Activated T-helper 9 cell treated with anti-CD3 and anti-CD28 coated beads, Interleukin-2, amount 50 U/mL, for 16 hours (primary cell): ENCODE results near the gene PCDHB9.
"Not testable (repeated sequence)": the region's sequence is repeated elsewhere in the genome, so short reads cannot be mapped to it uniquely, and the experiment has no call there.

Experiments used
- DNase-seq: peaks from one replicate; pipeline ENCODE4 v3.0.0-alpha.2; 2020; ENCODE audit warnings: low read depth

The PCDHB9 gene

GRCh38 chr5:141188682-141189081 lies 1.7 kb downstream of the PCDHB9 start:
- DNase-seq = not testable (repeated sequence)

GRCh38 chr5:141189131-141189530 lies 2.2 kb downstream of the PCDHB9 start:
- DNase-seq = not testable (repeated sequence)

- DNase-seq = no peak
Measured at GRCh38 chr5:141192110-141192725, 5.3 kb downstream of the PCDHB9 start, which contains the start of gene PCDHB10. Gene PCDHB10, plus strand, starts transcription at chr5:141192353. Its CDS starts 200 bp downstream, at chr5:141192553.

DNA sequence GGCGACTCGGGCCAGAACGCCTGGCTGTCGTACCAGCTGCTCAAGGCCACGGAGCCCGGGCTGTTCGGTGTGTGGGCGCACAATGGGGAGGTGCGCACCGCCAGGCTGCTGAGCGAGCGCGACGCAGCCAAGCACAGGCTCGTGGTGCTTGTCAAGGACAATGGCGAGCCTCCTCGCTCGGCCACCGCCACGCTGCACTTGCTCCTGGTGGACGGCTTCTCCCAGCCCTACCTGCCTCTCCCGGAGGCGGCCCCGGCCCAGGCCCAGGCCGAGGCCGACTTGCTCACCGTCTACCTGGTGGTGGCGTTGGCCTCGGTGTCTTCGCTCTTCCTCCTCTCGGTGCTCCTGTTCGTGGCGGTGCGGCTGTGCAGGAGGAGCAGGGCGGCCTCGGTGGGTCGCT lies 7.4 kb downstream of the PCDHB9 start:
- DNase-seq = not testable (repeated sequence)

GRCh38 chr5:141196363-141196762 lies 9.4 kb downstream of the PCDHB9 start:
- no peak for DNase-seq

DNA sequence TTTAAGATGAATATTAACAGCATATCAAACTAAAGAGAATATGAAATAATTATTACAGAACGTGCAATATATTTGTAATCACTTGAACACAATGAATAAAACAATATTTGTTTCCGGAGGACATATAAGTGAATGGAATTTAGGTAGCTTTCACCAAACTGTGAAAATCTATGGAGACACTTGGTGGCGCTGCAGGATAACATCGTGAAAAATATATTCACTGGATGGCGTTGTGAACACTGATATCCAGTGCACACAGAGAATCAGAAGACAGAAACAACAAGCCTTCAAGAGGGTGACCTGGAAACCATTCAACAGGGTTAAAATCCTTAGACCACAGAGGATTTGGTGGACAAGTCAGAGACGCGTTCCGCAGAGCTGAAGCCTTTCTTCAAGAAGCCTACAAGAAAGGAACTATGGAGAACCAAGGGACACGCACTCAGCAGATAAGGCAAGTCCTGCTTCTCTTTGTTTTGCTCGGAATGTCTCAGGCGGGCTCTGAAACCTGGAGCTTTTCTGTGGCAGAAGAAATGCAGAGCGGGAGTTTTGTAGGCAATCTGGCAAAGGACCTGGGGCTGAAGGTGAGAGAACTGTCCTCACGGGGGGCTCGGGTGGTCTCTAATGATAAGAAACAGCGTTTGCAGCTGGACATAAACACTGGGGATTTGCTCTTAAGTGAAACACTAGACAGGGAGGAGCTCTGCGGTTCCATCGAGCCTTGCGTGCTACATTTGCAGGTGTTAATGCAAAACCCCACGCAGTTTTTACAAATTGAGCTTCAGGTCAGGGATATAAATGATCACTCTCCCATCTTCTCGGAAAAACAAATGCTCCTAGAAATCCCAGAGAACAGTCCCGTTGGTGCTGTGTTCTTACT lies 12.6 kb downstream of the PCDHB9 start, which contains the start of gene PCDHB11:
PCDHB11 (plus strand) TSS at position 269 of the 877 bp plus-strand sequence; CDS start at position 417, 148 bp downstream.
- DNase-seq = no peak

- DNase-seq = not testable (repeated sequence)
Measured at GRCh38 chr5:141201126-141201525, 14.2 kb downstream of the PCDHB9 start.

DNA sequence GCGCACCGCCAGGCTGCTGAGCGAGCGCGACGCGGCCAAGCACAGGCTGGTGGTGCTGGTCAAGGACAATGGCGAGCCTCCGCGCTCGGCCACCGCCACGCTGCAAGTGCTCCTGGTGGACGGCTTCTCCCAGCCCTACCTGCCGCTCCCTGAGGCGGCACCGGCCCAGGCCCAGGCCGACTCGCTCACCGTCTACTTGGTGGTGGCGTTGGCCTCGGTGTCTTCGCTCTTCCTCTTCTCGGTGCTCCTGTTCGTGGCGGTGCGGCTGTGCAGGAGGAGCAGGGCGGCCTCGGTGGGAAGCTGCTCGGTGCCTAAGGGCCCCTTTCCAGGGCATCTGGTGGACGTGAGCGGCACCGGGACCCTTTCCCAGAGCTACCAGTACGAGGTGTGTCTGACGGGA lies 14.7 kb downstream of the PCDHB9 start:
- not testable (repeated sequence) for DNase-seq

DNA sequence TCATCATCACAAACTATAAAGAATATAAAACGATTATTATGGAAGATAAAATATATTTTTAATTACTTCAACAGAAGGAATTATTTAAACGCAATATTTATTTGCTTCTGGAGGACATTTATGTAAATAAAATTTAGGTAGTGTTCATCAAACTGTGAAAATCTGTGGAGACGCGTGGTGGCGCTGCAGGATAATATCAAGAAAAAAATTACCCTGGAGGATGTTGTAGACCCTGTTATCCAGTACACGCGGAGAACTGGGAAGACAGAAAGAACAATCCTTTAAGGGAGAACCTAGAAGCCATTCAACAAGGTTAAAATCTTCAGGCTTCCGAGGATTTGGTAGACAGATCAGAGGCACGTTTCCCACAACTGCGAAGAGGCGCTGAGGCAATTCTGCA lies 21.5 kb downstream of the PCDHB9 start, which contains the start of gene PCDHB12:
PCDHB12 (plus strand) TSS at position 242 of the 400 bp plus-strand sequence. CDS start 189 bp downstream, outside the sequence.
- DNase-seq = no peak

GRCh38 chr5:141210281-141210680 lies 23.3 kb downstream of the PCDHB9 start:
- DNase-seq = not testable (repeated sequence)

GRCh38 chr5:141210849-141211248 lies 23.9 kb downstream of the PCDHB9 start:
- not testable (repeated sequence) for DNase-seq

- DNase-seq = not testable (repeated sequence)
Measured at GRCh38 chr5:141213656-141214339, 26.8 kb downstream of the PCDHB9 start, which contains the start of gene PCDHB13. Gene PCDHB13, plus strand, starts transcription at chr5:141213919. Its CDS starts 205 bp downstream, at chr5:141214124.

GRCh38 chr5:141214583-141214982 lies 27.6 kb downstream of the PCDHB9 start:
- DNase-seq = not testable (repeated sequence)

DNA sequence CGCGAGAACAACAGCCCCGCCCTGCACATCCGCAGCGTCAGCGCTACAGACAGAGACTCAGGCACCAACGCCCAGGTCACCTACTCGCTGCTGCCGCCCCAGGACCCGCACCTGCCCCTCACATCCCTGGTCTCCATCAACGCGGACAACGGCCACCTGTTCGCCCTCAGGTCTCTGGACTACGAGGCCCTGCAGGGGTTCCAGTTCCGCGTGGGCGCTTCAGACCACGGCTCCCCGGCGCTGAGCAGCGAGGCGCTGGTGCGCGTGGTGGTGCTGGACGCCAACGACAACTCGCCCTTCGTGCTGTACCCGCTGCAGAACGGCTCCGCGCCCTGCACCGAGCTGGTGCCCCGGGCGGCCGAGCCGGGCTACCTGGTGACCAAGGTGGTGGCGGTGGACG lies 28.5 kb downstream of the PCDHB9 start:
- DNase-seq = not testable (repeated sequence)

DNA sequence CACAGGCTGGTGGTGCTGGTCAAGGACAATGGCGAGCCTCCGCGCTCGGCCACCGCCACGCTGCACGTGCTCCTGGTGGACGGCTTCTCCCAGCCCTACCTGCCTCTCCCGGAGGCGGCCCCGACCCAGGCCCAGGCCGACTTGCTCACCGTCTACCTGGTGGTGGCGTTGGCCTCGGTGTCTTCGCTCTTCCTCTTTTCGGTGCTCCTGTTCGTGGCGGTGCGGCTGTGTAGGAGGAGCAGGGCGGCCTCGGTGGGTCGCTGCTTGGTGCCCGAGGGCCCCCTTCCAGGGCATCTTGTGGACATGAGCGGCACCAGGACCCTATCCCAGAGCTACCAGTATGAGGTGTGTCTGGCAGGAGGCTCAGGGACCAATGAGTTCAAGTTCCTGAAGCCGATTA lies 29.1 kb downstream of the PCDHB9 start:
- DNase-seq = not testable (repeated sequence)

DNA sequence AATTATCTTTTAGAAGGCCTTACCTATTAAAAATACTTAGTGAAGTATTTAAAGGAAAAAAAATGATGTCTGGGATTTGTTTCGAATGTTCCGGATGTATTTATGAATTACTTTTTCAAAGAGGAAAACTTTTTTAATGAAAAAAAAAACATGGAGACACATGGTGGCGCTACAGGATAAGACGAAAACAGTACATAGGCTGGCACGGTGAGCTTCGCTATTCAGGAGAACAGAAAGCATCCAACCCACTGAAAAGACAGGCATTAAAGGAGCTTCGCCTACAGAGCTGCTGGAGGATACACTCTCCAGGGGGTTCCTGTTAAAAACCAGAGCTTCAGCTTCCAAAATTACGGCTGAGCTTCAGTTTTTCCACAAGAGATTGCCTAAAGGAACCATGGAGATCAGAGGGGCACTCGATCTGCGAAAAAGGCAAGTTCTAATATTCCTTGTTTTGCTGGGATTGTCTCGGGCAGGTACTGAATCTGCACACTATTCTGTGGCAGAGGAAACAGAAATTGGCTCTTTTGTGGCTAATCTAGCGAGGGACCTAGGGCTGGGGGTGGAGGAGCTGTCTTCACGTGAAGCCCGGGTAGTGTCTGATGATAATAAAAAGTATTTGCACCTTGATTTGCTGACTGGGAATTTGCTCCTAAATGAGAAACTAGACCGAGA lies 36.3 kb downstream of the PCDHB9 start, which contains the start of gene PCDHB14:
PCDHB14 (plus strand) TSS at position 232 of the 672 bp plus-strand sequence; CDS start at position 395, 163 bp downstream.
- DNase-seq = no peak

DNA sequence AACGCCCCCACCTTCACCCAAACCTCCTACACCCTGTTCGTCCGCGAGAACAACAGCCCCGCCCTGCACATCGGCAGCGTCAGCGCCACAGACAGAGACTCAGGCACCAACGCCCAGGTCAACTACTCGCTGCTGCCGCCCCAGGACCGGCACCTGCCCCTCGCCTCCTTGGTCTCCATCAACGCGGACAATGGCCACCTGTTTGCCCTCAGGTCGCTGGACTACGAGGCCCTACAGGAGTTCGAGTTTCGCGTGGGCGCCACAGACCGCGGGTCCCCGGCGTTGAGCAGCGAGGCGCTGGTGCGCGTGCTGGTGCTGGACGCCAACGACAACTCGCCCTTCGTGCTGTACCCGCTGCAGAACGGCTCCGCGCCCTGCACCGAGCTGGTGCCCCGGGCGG lies 37.9 kb downstream of the PCDHB9 start:
- not testable (repeated sequence) for DNase-seq

DNA sequence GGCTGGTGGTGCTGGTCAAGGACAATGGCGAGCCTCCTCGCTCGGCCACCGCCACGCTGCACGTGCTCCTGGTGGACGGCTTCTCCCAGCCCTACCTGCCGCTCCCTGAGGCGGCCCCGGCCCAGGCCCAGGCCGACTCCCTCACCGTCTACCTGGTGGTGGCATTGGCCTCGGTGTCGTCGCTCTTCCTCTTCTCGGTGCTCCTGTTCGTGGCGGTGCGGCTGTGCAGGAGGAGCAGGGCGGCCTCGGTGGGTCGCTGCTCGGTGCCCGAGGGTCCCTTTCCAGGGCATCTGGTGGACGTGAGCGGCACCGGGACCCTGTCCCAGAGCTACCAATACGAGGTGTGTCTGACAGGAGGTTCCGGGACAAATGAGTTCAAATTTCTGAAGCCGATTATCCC lies 38.5 kb downstream of the PCDHB9 start:
- not testable (repeated sequence) for DNase-seq

- no peak for DNase-seq
Measured at GRCh38 chr5:141234109-141234667, 47.2 kb downstream of the PCDHB9 start.

GRCh38 chr5:141235922-141236321 lies 49.0 kb downstream of the PCDHB9 start:
- not testable (repeated sequence) for DNase-seq
